H1 (cell line): ENCODE results near the gene UBE2I. TPM values are rescaled to one million over a fixed set of nuclear protein-coding genes. Genes with fewer than 3 reads are reported as not detected.

Experiments used
- CTCF ChIA-PET: fragments of 300-600 bp; sonication (Branson Sonifier 250); formaldehyde crosslinking; loops from one replicate; lab custom pipeline; 2021; ENCODE audit not compliant: partially characterized antibody; lab: Charles Lee
- POLR2A ChIA-PET: fragments of 300-600 bp; sonication (Branson Sonifier 250); formaldehyde crosslinking; loops from one replicate; lab custom pipeline; 2021; ENCODE audit warnings: inconsistent platforms; ENCODE audit not compliant: partially characterized antibody; lab: Charles Lee
- DNase-seq, 2 experiments: peaks; one replicate each; pipeline versions ENCODE4 v3.0.0 to v3.0.0-alpha.2; 2010 to 2022; ENCODE audit warnings: low spot score in 2 of 2, low read depth in 1 of 2, mixed read lengths in 1 of 2
- FAIRE-seq: peaks from 2 replicates; lab custom pipeline; 2011; peaks lifted over from hg19 to GRCh38; lab: Jason Lieb, UNC
- H2AFZ ChIP-seq: 2 replicates; pipeline ENCODE4 v1.8.1; 2012; ENCODE audit warnings: low read length, inconsistent platforms
- H2AK5ac ChIP-seq: 2 replicates; pipeline ENCODE4 v1.6.1; 2013; ENCODE audit warnings: low read depth, low read length
- H2BK120ac ChIP-seq: replicated peaks from 2 replicates; pipeline ENCODE3; 2013; ENCODE audit warnings: low read depth, low read length, inconsistent platforms
- H2BK12ac ChIP-seq: 2 replicates; pipeline ENCODE4 v1.6.1; 2013; ENCODE audit warnings: low read depth, low read length
- H2BK15ac ChIP-seq: 2 replicates; pipeline ENCODE4 v1.6.1; 2013; ENCODE audit warnings: low read length
- H2BK20ac ChIP-seq: 2 replicates; pipeline ENCODE4 v1.6.1; 2013; ENCODE audit warnings: low read length
- H2BK5ac ChIP-seq: 2 replicates; pipeline ENCODE4 v1.6.1; 2013; ENCODE audit warnings: low read depth, low read length
- H3K14ac ChIP-seq: 2 replicates; pipeline ENCODE4 v1.6.1; 2013; ENCODE audit warnings: inconsistent platforms; ENCODE audit not compliant: insufficient read length
- H3K18ac ChIP-seq: 2 replicates; pipeline ENCODE4 v1.6.1; 2013; ENCODE audit warnings: low read length; ENCODE audit errors: extremely low read depth
- H3K23ac ChIP-seq: 2 replicates; pipeline ENCODE4 v1.6.1; 2013; ENCODE audit warnings: inconsistent platforms; ENCODE audit not compliant: insufficient read length
- H3K23me2 ChIP-seq: 2 replicates; pipeline ENCODE4 v1.6.1; 2013; ENCODE audit warnings: low read depth, low read length
- H3K27ac ChIP-seq: 2 replicates; pipeline ENCODE4 v1.6.1; 2011; ENCODE audit warnings: low read depth, low read length, inconsistent platforms
- H3K27me3 ChIP-seq, 4 experiments: replicated peaks in 1 of 4; 1 replicate in 1 of 4; 2 replicates in 3 of 4; pipeline versions ENCODE4 v1.6.1 to v1.8.1; 2011 to 2013; ENCODE audit warnings: low read length in 3 of 4, mild to moderate bottlenecking in 3 of 4, inconsistent platforms in 2 of 4, mixed read lengths in 2 of 4, moderate library complexity in 1 of 4; ENCODE audit not compliant: control insufficient read depth in 3 of 4, insufficient read depth in 3 of 4; ENCODE audit errors: extremely low read depth in 1 of 4
- H3K36me3 ChIP-seq, 4 experiments: 2 replicates each; pipeline versions ENCODE4 v1.6.1 to v1.8.1; 2011 to 2013; ENCODE audit warnings: mild to moderate bottlenecking in 4 of 4, low read length in 3 of 4, moderate library complexity in 2 of 4, control low read depth in 1 of 4, inconsistent platforms in 1 of 4; ENCODE audit not compliant: insufficient read depth in 4 of 4, control insufficient read depth in 2 of 4
- H3K4ac ChIP-seq: replicated peaks from 2 replicates; pipeline ENCODE3; 2013; ENCODE audit warnings: low read length, low read depth, mixed read lengths, inconsistent platforms; ENCODE audit not compliant: insufficient read length
- H3K4me1 ChIP-seq, 4 experiments: replicated peaks in 1 of 4; 1 replicate in 1 of 4; 2 replicates in 3 of 4; pipeline versions ENCODE4 v1.6.1 to v1.8.1; 2011 to 2013; ENCODE audit warnings: low read length in 3 of 4, inconsistent platforms in 2 of 4, mixed read lengths in 1 of 4; ENCODE audit not compliant: insufficient read depth in 4 of 4, control insufficient read depth in 3 of 4
- H3K4me2 ChIP-seq, 2 experiments: 2 replicates each; pipeline versions ENCODE4 v1.6.1 to v1.8.1; 2011 to 2013; ENCODE audit warnings: low read depth in 2 of 2, low read length in 2 of 2, control low read depth in 1 of 2, inconsistent platforms in 1 of 2, mild to moderate bottlenecking in 1 of 2; ENCODE audit not compliant: insufficient read depth in 1 of 2
- H3K4me3 ChIP-seq, 4 experiments: fragments of 200-600, 300-600 bp in 1 of 4; sonication (generic), shearing (Covaris generic), sonication (Bioruptor Twin) in 1 of 4; 2 replicates each; pipeline versions ENCODE4 v1.5.1 to v1.8.1; 2011 to 2016; ENCODE audit warnings: low read length in 4 of 4, low read depth in 3 of 4, control low read depth in 2 of 4, inconsistent platforms in 2 of 4, mild to moderate bottlenecking in 2 of 4, mixed read lengths in 1 of 4, moderate library complexity in 1 of 4; ENCODE audit not compliant: insufficient read depth in 2 of 4; ENCODE audit errors: extremely low read depth in 1 of 4
- H3K56ac ChIP-seq: replicated peaks from 2 replicates; pipeline ENCODE3; 2013; ENCODE audit warnings: low read depth, mild to moderate bottlenecking, mixed read lengths, low read length, inconsistent platforms; ENCODE audit not compliant: insufficient read length
- H3K79me1 ChIP-seq: 2 replicates; pipeline ENCODE4 v1.6.1; 2013; ENCODE audit warnings: low read depth, low read length, control low read depth
- H3K79me2 ChIP-seq, 2 experiments: 2 replicates each; pipeline versions ENCODE4 v1.6.1 to v1.8.1; 2012 to 2013; ENCODE audit warnings: low read length in 2 of 2, mild to moderate bottlenecking in 2 of 2, inconsistent platforms in 1 of 2; ENCODE audit not compliant: insufficient read depth in 2 of 2, control insufficient read depth in 1 of 2
- H3K9ac ChIP-seq, 4 experiments: replicated peaks in 1 of 4; 1 replicate in 1 of 4; 2 replicates in 3 of 4; pipeline versions ENCODE4 v1.6.1 to v1.8.1; 2011 to 2013; ENCODE audit warnings: low read depth in 3 of 4, low read length in 3 of 4, control low read depth in 2 of 4, mild to moderate bottlenecking in 2 of 4, moderate library complexity in 2 of 4, inconsistent platforms in 1 of 4; ENCODE audit errors: extremely low read depth in 1 of 4
- H3K9me3 ChIP-seq, 2 experiments: 2 replicates each; pipeline versions ENCODE4 v1.6.1 to v1.8.1; 2012 to 2013; ENCODE audit warnings: mild to moderate bottlenecking in 2 of 2, moderate library complexity in 2 of 2, control low read depth in 1 of 2, inconsistent platforms in 1 of 2, low read depth in 1 of 2, low read length in 1 of 2, mixed read lengths in 1 of 2; ENCODE audit not compliant: insufficient read depth in 2 of 2
- H4K20me1 ChIP-seq, 2 experiments: replicated peaks in 1 of 2; 2 replicates each; pipeline versions ENCODE3 to v1.8.1; 2011 to 2013; ENCODE audit warnings: inconsistent platforms in 2 of 2, low read length in 2 of 2, mild to moderate bottlenecking in 1 of 2; ENCODE audit not compliant: insufficient read depth in 2 of 2, control insufficient read depth in 1 of 2
- H4K5ac ChIP-seq: 2 replicates; pipeline ENCODE4 v1.6.1; 2013; ENCODE audit warnings: low read length, low read depth, mixed read lengths, inconsistent platforms; ENCODE audit not compliant: insufficient read length
- H4K8ac ChIP-seq: 2 replicates; pipeline ENCODE4 v1.8.0; 2013; ENCODE audit warnings: mild to moderate bottlenecking, moderate library complexity, low read length, inconsistent platforms; ENCODE audit not compliant: insufficient read depth; ENCODE audit errors: extremely low read depth
- H4K91ac ChIP-seq: replicated peaks from 2 replicates; pipeline ENCODE3; 2013; ENCODE audit warnings: low read length, mixed read lengths, inconsistent platforms; ENCODE audit not compliant: insufficient read length
- BACH1 ChIP-seq: IDR thresholded peaks from 2 replicates; pipeline ENCODE4 v1.6.1; 2012; ENCODE audit warnings: low read length, improper control_type of control experiment
- BCL11A ChIP-seq, 2 experiments: IDR thresholded peaks; one replicate each; pipeline ENCODE4 v1.6.1; 2011; ENCODE audit warnings: low read depth in 2 of 2, low read length in 2 of 2, mild to moderate bottlenecking in 2 of 2
- CTBP2 ChIP-seq: IDR thresholded peaks from 2 replicates; pipeline ENCODE4 v1.7.0; 2011; ENCODE audit warnings: borderline replicate concordance, mild to moderate bottlenecking, moderate library complexity, mixed read lengths, low read length; ENCODE audit not compliant: insufficient read depth, insufficient read length
- POU5F1 ChIP-seq: IDR thresholded peaks from 2 replicates; pipeline ENCODE4 v1.6.1; 2011; ENCODE audit warnings: low read depth, mild to moderate bottlenecking, low read length, moderate library complexity
- SP2 ChIP-seq: IDR thresholded peaks from 2 replicates; pipeline ENCODE4 v1.6.1; 2012; ENCODE audit warnings: mild to moderate bottlenecking, low read length, inconsistent platforms
- TEAD4 ChIP-seq: IDR thresholded peaks from 2 replicates; pipeline ENCODE4 v1.6.1; 2012; ENCODE audit warnings: low read depth, low read length, inconsistent platforms, mixed read lengths
- YY1 ChIP-seq: IDR thresholded peaks from 2 replicates; pipeline ENCODE4 v1.6.1; 2011; ENCODE audit warnings: low read depth, mild to moderate bottlenecking, low read length
- WGBS, 2 experiments: shearing (Covaris generic) in 1 of 2; methylation state at CpG; one replicate each; pipeline versions ENCODE4 v1.1.6 to v1.1.7; 2013 to 2015; ENCODE audit warnings: low lambda C conversion rate in 2 of 2, mixed read lengths in 2 of 2, inconsistent platforms in 1 of 2, low coverage in 1 of 2, missing lambda C conversion rate in 1 of 2; ENCODE audit not compliant: insufficient replicate concordance in 2 of 2, insufficient coverage in 1 of 2, insufficient read length in 1 of 2; ENCODE audit errors: extremely low coverage in 1 of 2, missing lambda C conversion rate in 1 of 2; 5-methylcytosine and 5-hydroxymethylcytosine counted together
- polyA plus RNA-seq, 7 experiments: library from polyadenylated mRNA; depleted of rRNA in 3 of 7; stranded (reverse) in 5 of 7; unstranded in 2 of 7; fragments of >200 nt in 5 of 7; fragments of 200-250 nt in 2 of 7; gene quantifications; 1 replicate in 5 of 7; 2 replicates in 1 of 7; 4 replicates in 1 of 7; pipeline versions ENCODE4 v1.2.1 to v1.2.3, GENCODE V29; 2011 to 2013; ENCODE audit warnings: missing spikeins in 2 of 7, mixed read lengths in 2 of 7
- total RNA-seq: library from RNA; stranded (reverse); fragmentation: NEBNext Ultra II Directional; extraction: Animal tissue kit (Norgen Biotek cat#: 25700); gene quantifications from 2 replicates; pipeline ENCODE4 v1.2.1, GENCODE V29; 2021

Gene UBE2I
- total and polyA plus RNA-seq, 2 of the 8 experiments (the other 6 are each of a cell fraction or from before 2014, with no cell fraction given): 148 to 268 TPM

- CTCF ChIA-PET: interaction anchor here (2.3 kb wide), 1 partner anchor 11 kb away, joined by 10 read pairs; no protein-coding TSS in a partner anchor
- no peak for TF ChIP-seq BACH1
- no peak for TF ChIP-seq CTBP2
- TF ChIP-seq SP2: no peak
- TF ChIP-seq POU5F1: no peak
- TF ChIP-seq BCL11A (IDR thresholded peaks at IDR 0.05; ENCODE audit: low read depth in 2 of 2, low read length in 2 of 2): no peak
- no peak for TF ChIP-seq YY1
- no peak for TF ChIP-seq TEAD4
Measured at GRCh38 chr16:1367486-1368174, 58.2 kb downstream of the UBE2I start.

More at GRCh38 chr16:1367486-1368174, 58.2 kb downstream of the UBE2I start:
- H3K23me2 ChIP-seq: no peaks in the 10 kb centered on the region
- H4K5ac ChIP-seq: no peak overlapping the region
- DNase-seq: no peak
- H3K4me3 ChIP-seq: no peak overlapping the region
- POLR2A ChIA-PET: interaction anchor here (6.6 kb wide), 1 partner anchor 11 kb away, joined by 44 read pairs; no protein-coding TSS in a partner anchor
- H3K4ac ChIP-seq: no peak overlapping the region
- no peak overlapping the region for H2AFZ ChIP-seq
- H4K20me1 ChIP-seq: peaks cover 4 to 18% of the 10 kb centered on the region in 2 experiments
- H3K4me1 ChIP-seq: no peaks in the 10 kb centered on the region
- H4K91ac ChIP-seq: no peak overlapping the region
- no peak overlapping the region for H2BK20ac ChIP-seq
- WGBS, 2 experiments: 96% methylated on average over 11 of the region's 27 CpGs; no CpG with 5 or more reads in 1 of the 2 experiments
- no peak overlapping the region for H3K56ac ChIP-seq
- no peak overlapping the region for H2AK5ac ChIP-seq
- H2BK5ac ChIP-seq: no peak overlapping the region
- H2BK120ac ChIP-seq: no peak overlapping the region
- H3K27ac ChIP-seq: no peak overlapping the region
- no peak overlapping the region for H2BK15ac ChIP-seq
- H3K18ac ChIP-seq: no peak overlapping the region
- FAIRE-seq: no peak
- H3K79me1 ChIP-seq: no peaks in the 10 kb centered on the region; the same call in 1 of the 2 replicates
- no peaks in the 10 kb centered on the region for H3K27me3 ChIP-seq
- no peak overlapping the region for H2BK12ac ChIP-seq
- H3K14ac ChIP-seq: no peak overlapping the region
- H3K9me3 ChIP-seq: no peaks in the 10 kb centered on the region
- no peak overlapping the region for H3K23ac ChIP-seq
- H3K79me2 ChIP-seq: peaks cover 0 to 1% of the 10 kb centered on the region in 2 experiments; a peak in 1 of 4 replicates
- no peak overlapping the region for H3K9ac ChIP-seq
- H3K4me2 ChIP-seq: no peak overlapping the region
- H4K8ac ChIP-seq: no peak overlapping the region
- H3K36me3 ChIP-seq: peaks cover 9 to 41% (median 13%) of the 10 kb centered on the region in 4 experiments; a peak in 7 of 8 replicates
